Sigmoid colon (tissue), 3 donors: ENCODE measurements around the gene OCIAD2.

Experiments
- POLR2A ChIP-seq, 2 donors: fragments of 450-650 bp; IDR thresholded peaks; one replicate each; pipeline ENCODE4 v1.6.1; 2016; ENCODE audit warnings: antibody characterized with exemption in 2 of 2, mild to moderate bottlenecking in 2 of 2, moderate library complexity in 2 of 2
- TF ChIP-seq, protein P1 (sequence below), 4 experiments: fragments of 450-650 bp in 3 of 4; fragments of 200-600 bp in 1 of 4; IDR thresholded peaks; one replicate each; pipeline ENCODE4 v1.5.1; 2016 to 2019; ENCODE audit warnings: antibody characterized with exemption in 4 of 4, mild to moderate bottlenecking in 3 of 4, moderate library complexity in 2 of 4

GRCh38 chr4:48944252-48944651 is 37.7 kb upstream of the OCIAD2 start:
- TF ChIP-seq, protein P1, sequence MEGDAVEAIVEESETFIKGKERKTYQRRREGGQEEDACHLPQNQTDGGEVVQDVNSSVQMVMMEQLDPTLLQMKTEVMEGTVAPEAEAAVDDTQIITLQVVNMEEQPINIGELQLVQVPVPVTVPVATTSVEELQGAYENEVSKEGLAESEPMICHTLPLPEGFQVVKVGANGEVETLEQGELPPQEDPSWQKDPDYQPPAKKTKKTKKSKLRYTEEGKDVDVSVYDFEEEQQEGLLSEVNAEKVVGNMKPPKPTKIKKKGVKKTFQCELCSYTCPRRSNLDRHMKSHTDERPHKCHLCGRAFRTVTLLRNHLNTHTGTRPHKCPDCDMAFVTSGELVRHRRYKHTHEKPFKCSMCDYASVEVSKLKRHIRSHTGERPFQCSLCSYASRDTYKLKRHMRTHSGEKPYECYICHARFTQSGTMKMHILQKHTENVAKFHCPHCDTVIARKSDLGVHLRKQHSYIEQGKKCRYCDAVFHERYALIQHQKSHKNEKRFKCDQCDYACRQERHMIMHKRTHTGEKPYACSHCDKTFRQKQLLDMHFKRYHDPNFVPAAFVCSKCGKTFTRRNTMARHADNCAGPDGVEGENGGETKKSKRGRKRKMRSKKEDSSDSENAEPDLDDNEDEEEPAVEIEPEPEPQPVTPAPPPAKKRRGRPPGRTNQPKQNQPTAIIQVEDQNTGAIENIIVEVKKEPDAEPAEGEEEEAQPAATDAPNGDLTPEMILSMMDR (IDR thresholded peaks at IDR 0.05), result no peak
- no peak for TF ChIP-seq POLR2A (IDR thresholded peaks at IDR 0.05)
